Right lobe of liver (tissue), 4 donors: ENCODE measurements around the gene PIP5K1B.

ENCODE experiments used
- POLR2A ChIP-seq: fragments of 450-650 bp; IDR thresholded peaks from one replicate; pipeline ENCODE4 v1.6.1; 2017; ENCODE audit warnings: antibody characterized with exemption, mild to moderate bottlenecking
- TF ChIP-seq, protein P1 (sequence below), 4 donors: fragments of 200-600 bp in 3 of 4; fragments of 450-650 bp in 1 of 4; IDR thresholded peaks; one replicate each; pipeline versions ENCODE4 v1.5.1 to v1.8.0; 2016 to 2022; ENCODE audit warnings: antibody characterized with exemption in 4 of 4, mild to moderate bottlenecking in 2 of 4
- donor health status: DM: no; HTN: no; CAD: no.
- donor health status: DM: no; HTN: no; CAD: no.
- donor health status: DM: no; HTN: yes; CAD: no.

DNA sequence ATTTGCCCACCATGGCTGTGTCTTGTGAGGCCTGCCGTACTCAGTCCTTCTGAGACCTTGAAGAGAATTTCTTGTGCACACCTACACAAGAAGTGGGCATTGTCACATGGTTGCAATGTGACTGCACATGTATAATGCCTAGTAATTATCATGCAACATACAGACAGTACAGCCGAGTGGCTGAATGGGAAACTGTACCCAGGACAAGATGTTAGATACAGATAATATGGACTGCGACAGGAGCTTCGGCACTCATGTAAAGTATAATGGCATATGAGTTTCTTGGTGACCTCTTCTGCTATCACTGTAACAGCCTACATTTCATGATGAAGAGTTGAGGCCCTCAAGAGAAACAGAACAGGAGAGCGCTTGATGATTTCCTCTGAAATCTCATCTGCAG, 313.7 kb downstream of the PIP5K1B start:
- TF ChIP-seq, protein P1, sequence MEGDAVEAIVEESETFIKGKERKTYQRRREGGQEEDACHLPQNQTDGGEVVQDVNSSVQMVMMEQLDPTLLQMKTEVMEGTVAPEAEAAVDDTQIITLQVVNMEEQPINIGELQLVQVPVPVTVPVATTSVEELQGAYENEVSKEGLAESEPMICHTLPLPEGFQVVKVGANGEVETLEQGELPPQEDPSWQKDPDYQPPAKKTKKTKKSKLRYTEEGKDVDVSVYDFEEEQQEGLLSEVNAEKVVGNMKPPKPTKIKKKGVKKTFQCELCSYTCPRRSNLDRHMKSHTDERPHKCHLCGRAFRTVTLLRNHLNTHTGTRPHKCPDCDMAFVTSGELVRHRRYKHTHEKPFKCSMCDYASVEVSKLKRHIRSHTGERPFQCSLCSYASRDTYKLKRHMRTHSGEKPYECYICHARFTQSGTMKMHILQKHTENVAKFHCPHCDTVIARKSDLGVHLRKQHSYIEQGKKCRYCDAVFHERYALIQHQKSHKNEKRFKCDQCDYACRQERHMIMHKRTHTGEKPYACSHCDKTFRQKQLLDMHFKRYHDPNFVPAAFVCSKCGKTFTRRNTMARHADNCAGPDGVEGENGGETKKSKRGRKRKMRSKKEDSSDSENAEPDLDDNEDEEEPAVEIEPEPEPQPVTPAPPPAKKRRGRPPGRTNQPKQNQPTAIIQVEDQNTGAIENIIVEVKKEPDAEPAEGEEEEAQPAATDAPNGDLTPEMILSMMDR (IDR thresholded peaks at IDR 0.05): no peak
- TF ChIP-seq POLR2A: no peak
